GM21576 (cell line): ENCODE results near the gene CPNE6.
"Not testable (repeated sequence)": the region's sequence is repeated elsewhere in the genome, so short reads cannot be mapped to it uniquely, and the experiment has no call there.

Experiments used
- ATAC-seq: cut with Tn5 transposase; IDR thresholded peaks from one replicate; pipeline ENCODE4 v1.9.1; 2021; ENCODE audit warnings: mild to moderate bottlenecking, moderate library complexity; ENCODE audit not compliant: unreplicated experiment

Gene CPNE6

GRCh38 chr14:24102357-24103048 lies 31.1 kb downstream of the CPNE6 start:
- ATAC-seq: no peak

GRCh38 chr14:24103451-24103850 lies 32.1 kb downstream of the CPNE6 start:
- ATAC-seq: no peak

- not testable (repeated sequence) for ATAC-seq
Observed at GRCh38 chr14:24105609-24106239, 34.4 kb downstream of the CPNE6 start.

- ATAC-seq: no peak
Observed at GRCh38 chr14:24106672-24107271, 35.4 kb downstream of the CPNE6 start.

- peak; percentile 35 for ATAC-seq
Observed at GRCh38 chr14:24108336-24108874, 37.0 kb downstream of the CPNE6 start.

GRCh38 chr14:24110060-24110459 lies 38.7 kb downstream of the CPNE6 start:
- ATAC-seq: no peak

GRCh38 chr14:24110523-24110922 lies 39.2 kb downstream of the CPNE6 start:
- no peak for ATAC-seq

- ATAC-seq: no peak
Observed at GRCh38 chr14:24113379-24113800, 42.0 kb downstream of the CPNE6 start.

GRCh38 chr14:24113801-24114531 lies 42.6 kb downstream of the CPNE6 start:
- ATAC-seq: peak; percentile 22

- peak; percentile 85 for ATAC-seq
Observed at GRCh38 chr14:24114532-24115421, 43.4 kb downstream of the CPNE6 start, which contains the start of the genes DCAF11 and NRL. DCAF11 (plus strand) TSS chr14:24114777; CDS start chr14:24115595, 818 bp downstream. NRL (minus strand) TSS chr14:24114949; CDS start chr14:24082848, 32,101 bp downstream.

- no peak for ATAC-seq
Observed at GRCh38 chr14:24115422-24116127, 44.2 kb downstream of the CPNE6 start.

- ATAC-seq: no peak
Observed at GRCh38 chr14:24116128-24116814, 44.9 kb downstream of the CPNE6 start.

- ATAC-seq: no peak
Observed at GRCh38 chr14:24117179-24117578, 45.8 kb downstream of the CPNE6 start.

GRCh38 chr14:24119691-24120090 lies 48.3 kb downstream of the CPNE6 start:
- ATAC-seq: no peak

- ATAC-seq: no peak
Observed at GRCh38 chr14:24121210-24121609, 49.8 kb downstream of the CPNE6 start.

GRCh38 chr14:24122416-24122815 lies 51.1 kb downstream of the CPNE6 start:
- no peak for ATAC-seq

GRCh38 chr14:24122898-24123297 lies 51.5 kb downstream of the CPNE6 start:
- no peak for ATAC-seq
